AG09309 (cell line): ENCODE results near the gene DCX.

Experiments
- DNase-seq: peaks from one replicate; pipeline ENCODE4 v3.0.0-alpha.2; 2010; ENCODE audit warnings: low read depth
- H3K4me3 ChIP-seq: 2 replicates; pipeline ENCODE4 v1.5.1; 2011; ENCODE audit warnings: mild to moderate bottlenecking, low read depth, low read length, moderate library complexity; ENCODE audit not compliant: control insufficient read depth
- TF ChIP-seq, protein P1 (sequence below): IDR thresholded peaks from 2 replicates; pipeline ENCODE4 v1.5.1; 2011; ENCODE audit warnings: mild to moderate bottlenecking, low read depth, low read length, inconsistent platforms; ENCODE audit not compliant: insufficient read depth, control insufficient read depth; ENCODE audit errors: missing control alignments

DCX gene

GRCh38 chrX:111308039-111308438 is 104.0 kb downstream of the DCX start:
- TF ChIP-seq, protein P1, sequence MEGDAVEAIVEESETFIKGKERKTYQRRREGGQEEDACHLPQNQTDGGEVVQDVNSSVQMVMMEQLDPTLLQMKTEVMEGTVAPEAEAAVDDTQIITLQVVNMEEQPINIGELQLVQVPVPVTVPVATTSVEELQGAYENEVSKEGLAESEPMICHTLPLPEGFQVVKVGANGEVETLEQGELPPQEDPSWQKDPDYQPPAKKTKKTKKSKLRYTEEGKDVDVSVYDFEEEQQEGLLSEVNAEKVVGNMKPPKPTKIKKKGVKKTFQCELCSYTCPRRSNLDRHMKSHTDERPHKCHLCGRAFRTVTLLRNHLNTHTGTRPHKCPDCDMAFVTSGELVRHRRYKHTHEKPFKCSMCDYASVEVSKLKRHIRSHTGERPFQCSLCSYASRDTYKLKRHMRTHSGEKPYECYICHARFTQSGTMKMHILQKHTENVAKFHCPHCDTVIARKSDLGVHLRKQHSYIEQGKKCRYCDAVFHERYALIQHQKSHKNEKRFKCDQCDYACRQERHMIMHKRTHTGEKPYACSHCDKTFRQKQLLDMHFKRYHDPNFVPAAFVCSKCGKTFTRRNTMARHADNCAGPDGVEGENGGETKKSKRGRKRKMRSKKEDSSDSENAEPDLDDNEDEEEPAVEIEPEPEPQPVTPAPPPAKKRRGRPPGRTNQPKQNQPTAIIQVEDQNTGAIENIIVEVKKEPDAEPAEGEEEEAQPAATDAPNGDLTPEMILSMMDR: no peak
- no peak for DNase-seq

DNA sequence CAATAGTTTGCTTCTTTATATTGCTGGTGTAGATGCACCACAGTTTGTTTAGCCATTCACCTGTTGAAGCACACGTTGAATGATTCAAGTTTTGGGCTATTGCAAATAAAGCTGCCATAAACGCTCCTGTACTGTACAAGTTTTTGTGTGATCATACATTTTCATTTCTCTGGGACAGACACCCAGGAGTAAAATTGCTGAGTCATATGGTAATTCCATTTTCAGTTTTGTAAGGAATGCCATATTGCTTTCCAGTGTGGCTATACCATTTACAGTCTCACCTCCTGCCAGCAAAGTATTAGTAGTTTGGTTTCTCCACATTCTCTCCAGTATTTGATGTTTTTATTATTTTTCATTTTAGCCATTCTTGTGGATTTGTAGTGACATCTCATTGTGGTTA is 109.7 kb downstream of the DCX start:
- TF ChIP-seq, protein P1: no peak
- DNase-seq: no peak
- H3K4me3 ChIP-seq: no peak overlapping the region

More at GRCh38 chrX:111308039-111308438, 104.0 kb downstream of the DCX start:
- no peak overlapping the region for H3K4me3 ChIP-seq

DNA sequence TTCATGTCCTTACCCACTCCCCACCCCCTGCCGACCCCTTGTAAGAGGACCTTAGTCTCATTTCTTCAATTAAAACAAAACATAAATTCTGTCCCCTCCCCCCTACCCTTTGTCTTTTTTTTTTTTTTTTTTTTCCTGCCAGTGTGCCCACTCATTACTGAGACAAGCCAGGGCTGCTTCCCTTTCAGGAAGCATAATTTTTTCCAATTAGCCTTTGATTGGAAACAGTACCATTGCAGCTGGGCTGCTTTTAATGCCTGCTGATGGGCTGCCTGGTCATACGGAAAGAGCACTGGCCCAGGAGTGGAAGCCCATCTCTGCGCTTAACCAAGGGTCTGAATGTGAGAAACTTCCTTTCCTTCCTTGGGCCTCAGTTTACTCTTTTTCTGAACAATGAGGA is 123.2 kb downstream of the DCX start:
- TF ChIP-seq, protein P1: no peak
- no peak overlapping the region for H3K4me3 ChIP-seq
- DNase-seq: no peak

- no peak for DNase-seq
- H3K4me3 ChIP-seq: no peak overlapping the region
- TF ChIP-seq, protein P1: no peak
These were observed 127.2 kb downstream of the DCX start for GRCh38 chrX:111284631-111285293.

- DNase-seq: no peak
- TF ChIP-seq, protein P1: no peak
These were observed 128.5 kb downstream of the DCX start for GRCh38 chrX:111283446-111283845.

GRCh38 chrX:111282991-111283390 is 129.0 kb downstream of the DCX start:
- TF ChIP-seq, protein P1: no peak
- DNase-seq: no peak
- no peak overlapping the region for H3K4me3 ChIP-seq

More at GRCh38 chrX:111283446-111283845, 128.5 kb downstream of the DCX start:
- H3K4me3 ChIP-seq: no peak overlapping the region
